Type B pancreatic cell (in vitro differentiated cells): ENCODE measurements around the gene RAF1. TPM values are rescaled to one million over a fixed set of nuclear protein-coding genes. Genes with fewer than 3 reads are reported as not detected.

Source experiments
- DNase-seq: peaks from one replicate; pipeline ENCODE4 v3.0.0; 2021; ENCODE audit warnings: mixed read lengths; ENCODE audit not compliant: unreplicated experiment; ENCODE audit errors: extremely low spot score
- H3K27ac Mint-ChIP-seq: 2 replicates; pipeline ENCODE4 v1.8.0; 2021; ENCODE audit warnings: mild to moderate bottlenecking, mixed read lengths
- H3K27me3 Mint-ChIP-seq: 2 replicates; pipeline ENCODE4 v1.8.0; 2021; ENCODE audit warnings: mixed read lengths
- H3K36me3 Mint-ChIP-seq: 2 replicates; pipeline ENCODE4 v1.8.0; 2021; ENCODE audit warnings: mixed read lengths
- H3K4me1 Mint-ChIP-seq: one replicate; pipeline ENCODE4 v1.8.0; 2021; ENCODE audit warnings: mixed read lengths; ENCODE audit not compliant: unreplicated experiment
- H3K4me3 Mint-ChIP-seq: 2 replicates; pipeline ENCODE4 v1.8.0; 2021; ENCODE audit warnings: mild to moderate bottlenecking, mixed read lengths
- H3K9me3 Mint-ChIP-seq: 2 replicates; pipeline ENCODE4 v1.8.0; 2021; ENCODE audit warnings: mixed read lengths
- total RNA-seq: library from RNA; stranded (reverse); gene quantifications from 2 replicates; pipeline ENCODE4 v1.2.1, GENCODE V29; 2021; ENCODE audit warnings: low replicate concordance
- TF ChIP-seq, protein P1 (sequence below): fragments of 200-600 bp; sonication (generic); conservative IDR thresholded peaks from 2 replicates; pipeline ENCODE4 v1.5.0; 2021; ENCODE audit warnings: antibody characterized with exemption, mild to moderate bottlenecking

RAF1 gene
- total RNA-seq, 1 donor from 2014 or later = 92.1 TPM

DNA sequence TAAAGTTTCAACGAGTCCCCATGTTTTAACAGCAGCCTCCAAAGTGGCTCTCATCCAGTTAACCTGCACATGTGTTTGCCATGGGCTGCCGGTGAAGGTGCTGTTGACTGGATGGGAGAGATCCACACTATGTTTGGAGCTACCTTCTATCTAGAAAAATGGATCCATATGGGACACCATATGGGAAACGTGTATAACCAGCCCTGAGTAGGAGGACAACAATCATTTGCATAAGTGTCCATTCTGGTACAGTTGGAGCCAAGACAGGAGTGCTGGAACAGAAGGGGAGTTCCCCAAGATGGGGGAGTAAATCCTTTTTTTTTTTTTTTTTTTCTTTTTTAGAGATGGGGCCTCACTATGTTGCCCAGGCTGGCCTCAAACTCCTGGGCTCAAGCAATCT is 70.4 kb downstream of the RAF1 start:
- Mint-ChIP-seq H3K27me3 (no peaks in the 10 kb centered on the region), H3K27ac (no peak overlapping the region), H3K4me3 (no peak overlapping the region), H3K36me3 (peaks cover 45% of the 10 kb centered on the region), H3K9me3 (no peaks in the 10 kb centered on the region), H3K4me1 (no peaks in the 10 kb centered on the region)
- DNase-seq = no peak
- TF ChIP-seq, protein P1, sequence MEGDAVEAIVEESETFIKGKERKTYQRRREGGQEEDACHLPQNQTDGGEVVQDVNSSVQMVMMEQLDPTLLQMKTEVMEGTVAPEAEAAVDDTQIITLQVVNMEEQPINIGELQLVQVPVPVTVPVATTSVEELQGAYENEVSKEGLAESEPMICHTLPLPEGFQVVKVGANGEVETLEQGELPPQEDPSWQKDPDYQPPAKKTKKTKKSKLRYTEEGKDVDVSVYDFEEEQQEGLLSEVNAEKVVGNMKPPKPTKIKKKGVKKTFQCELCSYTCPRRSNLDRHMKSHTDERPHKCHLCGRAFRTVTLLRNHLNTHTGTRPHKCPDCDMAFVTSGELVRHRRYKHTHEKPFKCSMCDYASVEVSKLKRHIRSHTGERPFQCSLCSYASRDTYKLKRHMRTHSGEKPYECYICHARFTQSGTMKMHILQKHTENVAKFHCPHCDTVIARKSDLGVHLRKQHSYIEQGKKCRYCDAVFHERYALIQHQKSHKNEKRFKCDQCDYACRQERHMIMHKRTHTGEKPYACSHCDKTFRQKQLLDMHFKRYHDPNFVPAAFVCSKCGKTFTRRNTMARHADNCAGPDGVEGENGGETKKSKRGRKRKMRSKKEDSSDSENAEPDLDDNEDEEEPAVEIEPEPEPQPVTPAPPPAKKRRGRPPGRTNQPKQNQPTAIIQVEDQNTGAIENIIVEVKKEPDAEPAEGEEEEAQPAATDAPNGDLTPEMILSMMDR = no peak

DNA sequence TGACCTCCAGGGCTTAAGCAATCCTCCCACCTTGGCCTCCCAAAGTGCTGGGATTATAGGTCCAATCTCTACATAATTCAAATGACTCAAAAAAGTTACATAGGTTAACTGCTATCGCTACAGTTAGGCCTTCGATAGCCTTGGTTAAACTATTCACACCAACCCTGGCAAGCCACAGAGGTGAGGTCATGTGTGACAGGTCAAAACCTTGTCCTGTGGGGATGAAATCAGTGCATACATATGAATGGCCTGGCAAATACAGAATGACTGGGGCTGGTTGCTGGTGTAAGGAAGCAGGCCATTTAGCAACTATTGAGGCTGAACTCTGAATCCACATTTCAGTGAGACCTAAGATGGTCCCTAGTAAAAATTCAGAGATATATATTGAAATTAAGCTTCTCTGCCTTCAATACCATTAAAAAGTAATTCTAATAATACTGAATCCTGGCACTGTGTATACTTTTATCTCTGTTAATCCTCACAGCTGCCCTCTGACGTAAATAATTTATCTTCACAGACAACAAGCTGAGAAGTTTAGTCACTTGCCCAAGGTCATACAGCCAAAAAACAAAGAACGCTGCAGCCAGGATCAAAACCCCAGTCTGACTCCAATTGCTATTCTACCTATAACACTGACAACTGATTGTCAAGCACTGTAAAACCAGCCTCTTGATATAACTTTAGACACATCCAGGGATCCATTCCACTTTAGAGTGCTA is 71.8 kb downstream of the RAF1 start:
- Mint-ChIP-seq H3K9me3 (no peaks in the 10 kb centered on the region), H3K4me3 (no peak overlapping the region), H3K27ac (no peak overlapping the region), H3K27me3 (no peaks in the 10 kb centered on the region), H3K4me1 (no peaks in the 10 kb centered on the region), H3K36me3 (peaks cover 45% of the 10 kb centered on the region)
- no peak for DNase-seq
- TF ChIP-seq, protein P1 = no peak

- Mint-ChIP-seq H3K27ac (no peak overlapping the region), H3K27me3 (no peaks in the 10 kb centered on the region), H3K9me3 (no peaks in the 10 kb centered on the region), H3K4me3 (no peak overlapping the region), H3K36me3 (peaks cover 45% of the 10 kb centered on the region), H3K4me1 (no peaks in the 10 kb centered on the region)
- TF ChIP-seq, protein P1 = no peak
- DNase-seq = no peak
Measured at GRCh38 chr3:12591456-12591855, 72.5 kb downstream of the RAF1 start.

- TF ChIP-seq, protein P1 = no peak
- Mint-ChIP-seq H3K36me3 (peaks cover 39% of the 10 kb centered on the region), H3K4me1 (no peaks in the 10 kb centered on the region), H3K9me3 (no peaks in the 10 kb centered on the region), H3K4me3 (no peak overlapping the region), H3K27ac (no peak overlapping the region), H3K27me3 (no peaks in the 10 kb centered on the region)
- no peak for DNase-seq
Measured at GRCh38 chr3:12590096-12590495, 73.8 kb downstream of the RAF1 start.

GRCh38 chr3:12588039-12589009 is 75.6 kb downstream of the RAF1 start:
- TF ChIP-seq, protein P1 = no peak
- Mint-ChIP-seq H3K9me3 (no peaks in the 10 kb centered on the region), H3K4me3 (no peak overlapping the region), H3K27ac (no peak overlapping the region), H3K27me3 (no peaks in the 10 kb centered on the region), H3K4me1 (no peaks in the 10 kb centered on the region), H3K36me3 (peaks cover 33% of the 10 kb centered on the region)
- no peak for DNase-seq
